AG08395 (cell line): Measurements from ENCODE around the gene ZMYND11.
"Not testable (repeated sequence)": the region's sequence is repeated elsewhere in the genome, so short reads cannot be mapped to it uniquely, and the experiment has no call there.

Source experiments
- DNase-seq: peaks from one replicate; pipeline ENCODE4 v3.0.0; 2012; ENCODE audit warnings: mixed read lengths, low spot score

The ZMYND11 gene

GRCh38 chr10:132946-133898 lies 2.0 kb upstream of the ZMYND11 start:
- peak; percentile 70 for DNase-seq

- peak; percentile 44 for DNase-seq
These were observed 766 bp upstream of the ZMYND11 start for GRCh38 chr10:134247-135131.

- DNase-seq, result peak; percentile 59
These were observed 578 bp downstream of the ZMYND11 start for GRCh38 chr10:135601-136464.

GRCh38 chr10:136465-136762 lies 1.2 kb downstream of the ZMYND11 start:
- DNase-seq, result no peak

- DNase-seq, result peak; percentile 12
These were observed 1.8 kb downstream of the ZMYND11 start for GRCh38 chr10:137031-137430.

- DNase-seq, result peak; percentile 28
These were observed 2.4 kb downstream of the ZMYND11 start for GRCh38 chr10:137606-138005.

- no peak for DNase-seq
These were observed 7.1 kb downstream of the ZMYND11 start for GRCh38 chr10:142371-142770.

GRCh38 chr10:152915-153314 lies 17.7 kb downstream of the ZMYND11 start:
- no peak for DNase-seq

- peak; percentile 25 for DNase-seq
These were observed 19.1 kb downstream of the ZMYND11 start for GRCh38 chr10:154348-154747.

GRCh38 chr10:167383-167782 lies 32.1 kb downstream of the ZMYND11 start:
- no peak for DNase-seq

GRCh38 chr10:173741-174140 lies 38.5 kb downstream of the ZMYND11 start:
- DNase-seq, result no peak

- no peak for DNase-seq
These were observed 41.4 kb downstream of the ZMYND11 start for GRCh38 chr10:176677-177076.

GRCh38 chr10:178208-178607 lies 43.0 kb downstream of the ZMYND11 start:
- DNase-seq, result peak; percentile 47

GRCh38 chr10:178723-179122 lies 43.5 kb downstream of the ZMYND11 start:
- DNase-seq, result no peak

- no peak for DNase-seq
These were observed 47.4 kb downstream of the ZMYND11 start for GRCh38 chr10:182441-183201.

GRCh38 chr10:184174-184573 lies 48.9 kb downstream of the ZMYND11 start:
- no peak for DNase-seq

GRCh38 chr10:184911-185310 lies 49.7 kb downstream of the ZMYND11 start:
- DNase-seq, result peak; percentile 43

- DNase-seq, result not testable (repeated sequence)
These were observed 50.3 kb downstream of the ZMYND11 start for GRCh38 chr10:185571-185970.

- DNase-seq, result no peak
These were observed 51.7 kb downstream of the ZMYND11 start for GRCh38 chr10:186911-187310.

GRCh38 chr10:188546-188945 lies 53.3 kb downstream of the ZMYND11 start:
- no peak for DNase-seq

GRCh38 chr10:190216-190615 lies 55.0 kb downstream of the ZMYND11 start:
- no peak for DNase-seq
